Colon (tissue), 2 donors: ENCODE data around the gene GPR52.
A peak's percentile ranks its signal among the peaks of the same experiment; 100 is the strongest.
"Not testable (repeated sequence)": the region's sequence is repeated elsewhere in the genome, so short reads cannot be mapped to it uniquely, and the experiment has no call there.

Experiments used
- FAIRE-seq: peaks from 2 replicates; lab custom pipeline; 2012; peaks lifted over from hg19 to GRCh38; lab: Jason Lieb, UNC
- donor health status: control.
- donor health status: control.

The GPR52 gene, protein sequence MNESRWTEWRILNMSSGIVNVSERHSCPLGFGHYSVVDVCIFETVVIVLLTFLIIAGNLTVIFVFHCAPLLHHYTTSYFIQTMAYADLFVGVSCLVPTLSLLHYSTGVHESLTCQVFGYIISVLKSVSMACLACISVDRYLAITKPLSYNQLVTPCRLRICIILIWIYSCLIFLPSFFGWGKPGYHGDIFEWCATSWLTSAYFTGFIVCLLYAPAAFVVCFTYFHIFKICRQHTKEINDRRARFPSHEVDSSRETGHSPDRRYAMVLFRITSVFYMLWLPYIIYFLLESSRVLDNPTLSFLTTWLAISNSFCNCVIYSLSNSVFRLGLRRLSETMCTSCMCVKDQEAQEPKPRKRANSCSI

DNA sequence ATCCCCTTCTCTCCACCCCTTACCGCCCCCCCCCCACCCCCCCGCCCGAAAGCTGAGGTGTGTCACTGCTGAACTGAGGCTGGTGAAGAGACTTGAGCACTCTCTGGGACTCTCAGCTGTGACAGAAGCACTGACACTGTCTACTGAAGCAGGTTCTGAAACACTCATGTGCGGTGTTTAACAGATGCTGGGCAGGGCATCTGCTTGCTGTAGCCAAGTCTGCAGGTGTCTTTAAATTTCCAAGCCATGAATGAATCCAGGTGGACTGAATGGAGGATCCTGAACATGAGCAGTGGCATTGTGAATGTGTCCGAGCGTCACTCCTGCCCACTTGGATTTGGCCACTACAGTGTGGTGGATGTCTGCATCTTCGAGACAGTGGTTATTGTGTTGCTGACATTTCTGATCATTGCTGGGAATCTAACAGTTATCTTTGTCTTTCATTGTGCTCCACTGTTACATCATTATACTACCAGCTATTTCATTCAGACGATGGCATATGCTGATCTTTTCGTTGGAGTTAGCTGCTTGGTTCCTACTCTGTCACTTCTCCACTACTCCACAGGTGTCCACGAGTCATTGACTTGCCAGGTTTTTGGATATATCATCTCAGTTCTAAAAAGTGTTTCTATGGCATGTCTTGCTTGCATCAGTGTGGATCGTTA, at the start of gene GPR52:
GPR52 (plus strand) TSS at position 99 of the 665 bp plus-strand sequence; CDS start at position 247, 148 bp downstream.
- FAIRE-seq: no peak

DNA sequence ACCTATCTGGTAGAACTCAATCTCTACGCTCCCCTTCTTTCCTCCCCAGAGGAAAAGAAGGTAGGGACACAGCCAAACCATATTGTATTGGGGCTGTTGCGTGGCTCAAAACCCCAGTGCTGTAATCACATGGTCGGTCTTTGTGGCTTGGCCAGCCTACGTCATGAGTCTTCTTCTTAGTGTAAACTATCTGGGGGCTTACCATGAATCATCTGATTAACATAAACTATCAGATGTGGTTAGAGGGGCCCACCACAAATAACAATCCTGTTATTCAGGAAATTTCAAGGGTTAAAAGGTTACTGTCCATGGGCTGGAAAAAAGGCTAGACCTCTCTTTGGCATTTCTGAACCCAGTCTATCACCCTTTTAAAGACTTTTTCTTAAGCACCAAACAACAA, 49.5 kb upstream of the GPR52 start:
- FAIRE-seq: no peak

DNA sequence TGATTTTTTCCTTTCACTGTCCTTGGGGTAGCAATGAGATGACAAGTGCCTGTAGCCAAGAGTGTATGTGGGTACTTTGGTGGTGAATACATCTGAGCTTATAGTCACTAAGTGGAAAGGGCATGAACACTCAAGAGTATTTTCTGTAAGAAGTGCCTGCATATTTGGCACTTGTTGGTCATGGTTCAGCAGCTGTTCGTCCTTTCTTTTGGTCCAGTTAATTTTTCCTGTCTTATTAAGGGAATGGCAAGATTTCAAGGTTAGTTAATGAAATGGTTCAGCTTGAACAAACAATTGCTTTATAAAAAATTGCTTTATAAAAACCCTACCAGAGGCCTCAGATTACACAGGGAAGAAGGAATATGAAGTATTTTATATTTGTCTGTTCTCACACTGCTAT, 48.6 kb upstream of the GPR52 start:
- FAIRE-seq: no peak

DNA sequence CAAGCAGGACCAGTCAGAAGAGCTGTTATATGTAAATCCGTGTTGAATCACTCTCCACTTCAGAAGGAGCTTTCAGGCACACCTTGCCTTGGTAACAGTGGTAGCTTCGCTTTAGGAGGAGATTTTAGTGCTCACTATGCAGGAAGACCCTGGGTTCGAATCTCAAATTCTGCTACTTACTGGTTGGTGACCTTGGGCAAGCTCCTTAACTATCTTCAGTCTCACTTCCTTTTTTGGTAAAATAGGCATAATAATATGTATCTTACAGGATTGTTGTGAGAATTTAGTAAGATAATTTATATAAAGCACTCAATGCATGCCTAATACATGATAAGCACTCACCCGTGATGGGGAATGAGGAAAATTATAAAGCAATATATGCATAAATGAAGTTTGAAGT, 46.7 kb upstream of the GPR52 start:
- FAIRE-seq: no peak

DNA sequence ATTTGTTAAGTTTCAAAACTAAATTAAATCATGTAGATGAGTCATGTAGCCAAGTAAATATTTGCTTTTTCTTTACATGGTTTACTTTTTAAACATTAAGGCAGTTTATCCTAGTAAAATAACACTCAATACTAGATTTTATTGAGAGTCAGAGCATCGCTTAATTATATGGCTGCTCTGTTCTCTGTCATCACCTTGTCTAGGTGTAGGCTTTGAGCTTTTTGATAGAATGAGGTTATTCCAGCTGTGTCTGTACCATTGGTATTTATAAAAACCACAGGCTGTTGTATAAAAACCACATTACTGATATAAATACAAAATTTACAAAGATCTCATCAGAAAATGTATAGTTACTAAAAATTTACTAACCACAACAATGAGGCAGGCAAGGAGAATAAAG, 42.5 kb upstream of the GPR52 start:
- no peak for FAIRE-seq

DNA sequence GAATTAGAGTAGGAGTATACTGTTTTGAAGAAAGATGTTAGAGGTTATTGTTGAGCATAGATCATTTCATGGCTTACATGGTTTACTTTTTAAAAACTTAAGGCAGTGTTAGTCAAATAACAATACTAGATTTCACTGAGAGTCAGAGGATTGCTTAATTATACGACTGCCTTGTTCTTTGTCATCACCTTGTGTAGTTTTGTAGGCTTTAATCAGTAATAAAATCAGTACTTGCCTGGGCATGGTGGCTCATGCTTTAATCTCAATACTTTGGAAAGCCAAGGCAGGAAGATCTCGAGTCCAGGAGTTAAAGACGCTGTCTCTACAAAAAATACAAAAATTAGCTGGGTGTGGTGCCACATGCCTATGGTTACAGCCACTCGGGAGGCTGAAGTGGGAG, 41.3 kb upstream of the GPR52 start:
- FAIRE-seq: no peak

DNA sequence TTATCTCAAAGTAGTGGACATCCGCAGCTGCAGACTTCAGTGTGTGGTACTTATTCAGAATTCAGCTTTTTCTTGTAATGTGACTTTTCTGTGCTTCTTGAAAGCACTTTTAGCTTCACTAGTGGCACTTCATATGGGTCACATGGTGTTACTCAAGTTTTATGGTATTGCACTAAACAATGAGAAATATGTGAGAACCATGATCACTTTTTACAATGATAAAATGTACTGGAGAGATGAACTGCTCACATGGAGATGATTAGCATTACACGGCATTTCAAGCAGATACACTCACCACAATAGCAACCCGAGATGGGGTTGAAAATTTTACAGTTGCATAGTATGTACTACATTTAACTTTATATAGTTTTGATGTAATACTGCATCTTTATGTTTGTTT, 40.1 kb upstream of the GPR52 start:
- no peak for FAIRE-seq

DNA sequence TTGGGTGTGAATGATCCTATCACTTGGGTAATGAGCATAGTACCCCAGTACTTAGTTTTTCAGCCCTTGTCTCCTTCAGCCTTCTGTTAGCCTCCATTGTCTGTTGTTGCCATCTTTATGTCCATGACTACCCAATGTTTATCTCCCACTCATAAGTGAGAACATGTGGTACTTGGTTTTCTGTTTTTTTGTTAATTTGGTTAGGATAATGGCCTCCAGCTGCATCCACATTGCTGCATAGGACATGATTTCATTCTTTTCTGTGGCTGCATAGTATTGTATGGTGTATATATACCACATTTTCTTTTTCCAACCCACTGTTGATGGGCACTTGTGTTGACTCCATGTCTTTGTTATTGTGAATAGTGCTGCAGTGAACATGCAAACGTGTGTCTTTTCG, 39.6 kb upstream of the GPR52 start:
- no peak for FAIRE-seq

DNA sequence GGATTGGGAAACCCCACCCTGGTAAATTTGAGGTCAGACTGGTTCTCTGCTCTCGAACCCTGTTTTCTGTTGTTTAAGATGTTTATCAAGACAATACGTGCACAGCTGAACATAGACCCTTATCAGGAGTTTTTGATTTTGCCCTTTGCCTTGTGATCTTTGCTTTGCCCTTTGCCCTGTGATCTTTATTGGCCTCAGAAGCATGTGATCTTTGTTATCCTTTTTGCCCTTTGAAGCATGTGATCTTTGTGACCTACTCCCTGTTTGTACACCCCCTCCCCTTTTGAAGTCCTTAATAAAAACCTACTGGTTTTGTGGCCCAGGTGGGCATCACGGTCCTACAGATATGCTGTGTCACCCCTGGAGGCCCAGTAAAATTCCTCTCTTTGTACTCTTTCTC, 38.0 kb upstream of the GPR52 start:
- not testable (repeated sequence) for FAIRE-seq

DNA sequence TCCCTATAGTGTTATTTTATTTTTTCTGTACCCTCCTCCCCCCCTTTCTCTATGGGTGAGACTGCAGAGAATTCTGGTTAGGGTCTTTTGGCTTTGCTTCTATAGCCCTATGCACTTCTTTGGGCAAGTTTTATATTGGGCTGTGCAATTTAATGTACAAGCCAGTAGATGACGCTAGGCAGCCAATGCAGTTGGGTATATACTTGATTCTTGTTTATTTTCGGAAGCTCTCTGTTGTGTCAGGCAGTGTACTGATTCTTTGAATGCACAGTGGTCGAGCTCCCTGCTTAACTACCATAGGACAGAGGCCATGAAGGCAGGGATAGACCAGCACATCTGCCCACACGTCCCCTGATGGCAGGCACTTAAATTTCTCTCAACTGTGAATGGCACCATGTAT, 34.1 kb upstream of the GPR52 start:
- FAIRE-seq: no peak

DNA sequence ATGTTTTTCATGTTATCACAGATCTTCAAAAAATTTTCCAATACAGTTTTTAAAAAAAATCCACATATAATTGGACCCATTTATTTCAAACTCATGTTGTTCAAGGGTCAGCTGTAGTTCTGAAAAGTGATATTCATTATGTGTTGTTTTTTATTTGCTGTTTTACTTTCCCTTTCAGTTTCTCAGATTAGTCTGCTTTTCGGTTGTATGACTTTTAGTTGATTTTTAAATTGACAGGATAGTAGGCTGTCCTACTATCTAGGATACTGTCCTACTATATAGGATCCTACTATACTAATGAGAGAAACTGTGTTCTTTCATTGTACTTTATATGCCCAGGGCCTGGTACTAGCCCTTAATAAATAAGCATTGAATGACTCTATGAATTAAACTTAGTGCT, 33.6 kb upstream of the GPR52 start:
- no peak for FAIRE-seq

DNA sequence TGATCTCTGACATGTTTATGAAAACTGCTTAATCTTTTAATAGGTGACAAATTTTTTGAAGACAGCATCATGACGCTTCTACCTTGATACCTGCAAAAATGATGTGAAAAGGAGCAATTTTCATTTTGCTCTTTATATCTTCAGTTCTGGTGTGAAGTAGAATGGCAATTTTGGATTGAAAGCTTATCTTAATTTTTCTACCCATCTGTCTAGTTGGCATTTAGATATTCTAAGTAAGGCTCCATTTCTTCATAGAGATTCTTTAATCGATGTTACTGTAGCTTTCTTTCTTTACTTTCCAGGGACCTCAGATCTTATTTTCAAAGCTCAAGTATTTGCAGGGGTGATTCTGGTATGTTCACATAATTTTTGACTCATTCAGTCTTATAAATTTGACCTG, 32.3 kb upstream of the GPR52 start:
- FAIRE-seq: no peak

DNA sequence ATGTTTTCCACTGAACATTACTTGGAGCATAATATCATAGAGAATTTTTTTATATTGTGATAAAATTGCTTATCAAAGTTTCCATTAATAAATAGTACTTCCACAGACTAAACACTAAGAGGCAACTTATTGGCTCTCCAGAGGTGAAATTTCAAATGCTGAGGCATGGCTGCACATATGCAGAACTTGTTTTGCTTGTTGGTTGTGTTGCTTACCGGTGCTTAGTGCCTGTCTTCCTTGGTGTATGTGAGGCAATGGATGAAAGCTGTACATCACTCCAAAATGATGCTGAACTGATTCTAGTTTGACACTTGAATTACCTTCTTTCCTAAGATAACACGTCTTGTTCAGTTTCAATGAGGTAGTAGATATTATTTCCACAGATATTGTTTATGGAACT, 29.8 kb upstream of the GPR52 start:
- FAIRE-seq: no peak

DNA sequence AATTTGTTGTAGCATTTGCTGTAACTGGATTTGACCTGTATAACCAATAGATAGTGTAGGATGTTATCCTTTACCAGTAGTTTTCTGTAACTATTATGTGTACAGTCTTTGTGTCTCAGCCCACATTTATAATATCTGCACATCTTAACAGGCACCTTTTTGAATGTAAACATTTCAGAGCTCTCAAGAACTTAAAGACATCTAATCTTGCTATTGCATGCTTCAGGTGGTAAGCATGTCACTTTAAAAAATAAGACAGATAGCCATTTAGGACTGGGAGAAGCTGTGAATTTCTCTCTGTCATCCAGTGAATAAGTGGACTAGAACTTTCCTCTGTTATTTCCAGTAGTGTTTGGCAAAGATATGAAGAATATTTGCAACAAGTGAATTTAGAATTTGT, 22.6 kb upstream of the GPR52 start:
- FAIRE-seq: no peak

DNA sequence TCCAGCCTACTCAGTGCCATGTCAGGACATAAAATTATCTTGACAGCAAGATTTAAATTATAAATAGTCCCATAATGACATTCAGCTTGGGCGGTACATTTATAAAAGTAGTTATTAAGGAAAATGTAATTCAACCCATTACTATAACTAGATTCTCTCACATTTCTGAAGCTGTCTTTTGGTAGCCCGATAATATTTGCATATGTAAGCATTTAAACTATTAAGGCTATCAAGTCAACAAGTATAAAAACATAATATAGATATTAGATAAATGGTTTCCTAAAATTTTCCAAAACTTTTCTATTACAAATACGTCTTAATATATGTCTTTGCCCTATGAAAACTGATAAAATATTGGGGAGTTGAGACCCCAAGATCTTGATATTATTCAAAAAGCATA, 21.6 kb upstream of the GPR52 start:
- FAIRE-seq: no peak

DNA sequence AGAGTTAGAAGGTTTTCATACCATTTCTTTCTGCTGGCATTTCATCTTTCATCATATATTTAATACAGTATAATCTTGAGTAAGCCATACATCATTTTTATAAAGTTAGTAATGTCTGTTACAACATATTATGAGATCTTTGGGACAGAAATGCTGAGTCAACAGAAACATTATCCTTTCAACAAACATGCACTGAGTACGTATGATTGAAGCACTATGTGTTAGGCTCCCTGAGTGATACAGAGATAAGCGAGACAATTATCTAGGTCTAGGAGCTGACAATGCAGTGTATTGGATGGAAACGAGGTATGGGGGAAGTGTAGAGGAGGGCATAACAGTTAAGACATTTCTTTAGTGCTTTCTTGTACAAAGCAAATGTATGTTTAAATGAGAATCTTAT, 19.7 kb upstream of the GPR52 start:
- no peak for FAIRE-seq

DNA sequence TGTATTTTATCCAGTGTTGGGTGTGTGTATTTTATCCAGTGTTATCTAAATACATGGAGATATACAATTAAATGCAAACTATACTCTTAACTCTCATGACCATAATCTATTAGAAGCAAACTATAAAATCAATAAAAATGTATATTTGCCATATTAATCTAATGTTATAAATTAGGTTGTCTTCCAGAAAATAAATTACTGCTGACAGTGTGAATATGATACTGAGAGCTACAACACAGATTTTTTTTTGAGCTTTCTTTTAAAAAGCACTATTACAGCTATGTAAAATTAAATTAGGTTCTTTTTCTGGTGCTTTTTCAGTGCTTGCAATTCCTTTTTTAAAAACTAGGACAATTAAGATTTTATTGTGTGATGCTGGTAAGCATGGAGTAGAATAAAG, 19.0 kb upstream of the GPR52 start:
- FAIRE-seq: peak; percentile 5

DNA sequence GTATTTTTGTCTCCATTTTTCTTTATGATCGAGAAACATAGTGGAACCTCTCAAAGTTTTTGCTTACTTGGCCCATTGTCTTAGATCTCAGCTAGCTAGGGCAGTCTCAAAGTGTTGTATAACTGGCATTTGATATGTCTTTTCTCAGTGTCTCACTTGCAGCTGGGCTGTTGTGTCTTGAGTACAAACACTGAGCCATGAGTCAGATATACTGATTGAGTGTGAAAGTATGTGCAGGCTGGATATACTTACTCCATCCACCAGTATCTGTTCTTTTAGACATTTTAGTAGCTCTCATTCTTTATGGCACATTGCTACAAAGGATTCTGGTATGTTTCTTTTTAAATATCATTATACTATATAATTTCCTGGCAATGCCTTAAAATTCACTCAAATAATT, 14.3 kb upstream of the GPR52 start:
- no peak for FAIRE-seq

DNA sequence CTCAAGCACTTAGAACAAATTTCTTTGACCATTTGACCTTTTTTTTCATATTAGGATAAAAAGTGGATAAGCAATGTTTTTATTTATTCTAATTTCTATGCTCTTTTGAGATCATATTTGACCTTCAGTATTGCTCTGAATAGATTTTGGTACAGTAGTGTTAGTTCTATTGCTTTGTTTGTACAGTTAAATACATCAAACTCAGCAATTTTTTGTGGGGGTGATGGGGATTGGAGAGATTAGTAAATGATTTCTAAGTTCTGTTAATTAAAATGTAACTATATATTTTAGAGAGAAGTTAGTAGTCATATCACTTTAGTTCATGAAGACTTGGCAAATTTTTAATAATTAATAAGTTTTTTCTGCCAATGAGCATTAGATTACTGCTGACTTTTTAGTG, 2.4 kb upstream of the GPR52 start:
- no peak for FAIRE-seq

DNA sequence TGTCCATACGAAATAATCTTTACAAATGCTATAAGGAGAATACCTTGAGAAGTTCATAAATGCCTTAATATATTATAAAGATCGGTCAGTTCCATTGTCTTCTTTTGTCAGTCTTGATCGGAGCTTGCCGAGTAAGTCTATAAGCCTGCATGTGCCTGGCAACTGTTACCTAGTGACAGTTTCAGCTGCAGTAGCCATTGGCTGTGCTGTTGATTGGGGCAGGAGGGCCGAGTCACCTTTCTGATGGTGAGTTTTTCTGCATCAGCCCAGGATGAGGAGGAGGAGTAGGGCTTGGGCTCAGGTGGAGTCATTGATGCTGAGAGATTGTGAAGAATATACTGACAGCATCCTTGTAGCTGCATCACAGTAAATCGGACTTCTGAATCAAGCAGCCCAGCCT, 1.9 kb upstream of the GPR52 start:
- FAIRE-seq: no peak

DNA sequence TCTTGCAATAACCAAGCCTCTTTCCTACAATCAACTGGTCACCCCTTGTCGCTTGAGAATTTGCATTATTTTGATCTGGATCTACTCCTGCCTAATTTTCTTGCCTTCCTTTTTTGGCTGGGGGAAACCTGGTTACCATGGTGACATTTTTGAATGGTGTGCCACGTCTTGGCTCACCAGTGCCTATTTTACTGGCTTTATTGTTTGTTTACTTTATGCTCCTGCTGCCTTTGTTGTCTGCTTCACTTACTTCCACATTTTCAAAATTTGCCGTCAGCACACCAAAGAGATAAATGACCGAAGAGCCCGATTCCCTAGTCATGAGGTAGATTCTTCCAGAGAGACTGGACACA, 743 bp downstream of the GPR52 start:
- FAIRE-seq: no peak

DNA sequence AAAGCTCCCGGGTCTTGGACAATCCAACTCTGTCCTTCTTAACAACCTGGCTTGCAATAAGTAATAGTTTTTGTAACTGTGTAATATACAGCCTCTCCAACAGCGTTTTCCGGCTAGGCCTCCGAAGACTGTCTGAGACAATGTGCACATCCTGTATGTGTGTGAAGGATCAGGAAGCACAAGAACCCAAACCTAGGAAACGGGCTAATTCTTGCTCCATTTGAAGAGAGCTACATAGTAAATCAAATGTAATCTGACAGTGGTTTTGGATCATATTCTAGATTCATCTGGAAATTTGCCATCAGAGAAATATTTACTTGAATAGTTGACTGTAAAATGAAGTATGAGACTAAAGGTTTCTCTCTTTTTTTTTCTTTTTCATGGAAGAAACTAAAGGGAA, 1.2 kb downstream of the GPR52 start:
- FAIRE-seq: no peak

DNA sequence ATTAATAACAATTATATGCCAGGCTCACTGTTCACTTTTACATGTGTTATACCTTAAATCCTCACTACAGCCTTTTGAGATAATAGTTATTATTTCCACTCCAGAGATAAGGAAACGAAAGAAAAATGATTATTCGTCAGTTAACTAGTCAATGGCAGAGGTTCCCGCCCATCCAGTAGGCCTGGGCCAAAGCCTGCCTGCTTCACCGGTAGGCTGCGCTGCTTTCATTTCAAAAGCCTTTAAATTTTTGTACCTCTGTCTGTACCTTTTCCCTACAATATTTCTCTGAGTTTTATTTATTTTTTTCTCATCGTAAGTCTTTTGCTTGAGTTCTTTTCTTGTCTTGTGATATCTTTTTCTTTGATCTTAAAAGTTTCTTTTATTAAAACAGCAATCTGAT, 3.6 kb downstream of the GPR52 start:
- FAIRE-seq: no peak

DNA sequence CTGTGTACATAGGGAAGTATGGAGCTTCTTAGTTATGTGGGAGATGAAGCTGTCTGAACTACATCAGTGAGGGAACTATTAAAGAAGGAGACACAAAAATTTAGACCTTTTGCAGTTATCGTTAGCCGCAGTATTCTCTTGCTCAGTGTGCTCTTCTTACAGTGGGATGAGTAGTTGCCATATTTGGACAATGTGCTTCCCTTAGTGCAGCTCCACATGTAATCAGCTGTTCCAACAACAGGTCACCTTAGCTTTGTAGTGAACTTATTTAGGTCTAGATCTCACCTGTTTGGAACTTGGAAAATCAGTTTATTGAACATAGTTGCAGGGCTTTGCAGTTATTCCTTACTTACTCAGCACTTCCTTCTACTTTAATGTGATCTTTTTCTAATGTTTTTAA, 18.1 kb downstream of the GPR52 start:
- no peak for FAIRE-seq
